HUES6 (cell line): ENCODE results near the gene UBXN6.

Experiments
- H3K27ac ChIP-seq: 2 replicates; pipeline ENCODE4 v1.7.0; 2013; ENCODE audit warnings: low read depth, mild to moderate bottlenecking, low read length, inconsistent platforms
- H3K27me3 ChIP-seq: 2 replicates; pipeline ENCODE4 v1.6.1; 2013; ENCODE audit warnings: low read length; ENCODE audit not compliant: control insufficient read depth, insufficient read depth
- H3K36me3 ChIP-seq: 2 replicates; pipeline ENCODE4 v1.6.1; 2013; ENCODE audit warnings: low read length; ENCODE audit not compliant: control insufficient read depth, insufficient read depth
- H3K4me1 ChIP-seq: 2 replicates; pipeline ENCODE4 v1.6.1; 2013; ENCODE audit warnings: low read length; ENCODE audit not compliant: control insufficient read depth, insufficient read depth
- H3K4me3 ChIP-seq: 2 replicates; pipeline ENCODE4 v1.5.1; 2013; ENCODE audit warnings: low read depth, low read length
- H3K9ac ChIP-seq: one replicate; pipeline ENCODE4 v1.6.1; 2013; ENCODE audit warnings: mild to moderate bottlenecking, low read length
- H3K9me3 ChIP-seq: 2 replicates; pipeline ENCODE4 v1.6.1; 2013; ENCODE audit warnings: low read depth, low read length; ENCODE audit not compliant: control insufficient read depth, insufficient read depth

The UBXN6 gene

GRCh38 chr19:4414800-4415321 is 42.7 kb downstream of the UBXN6 start:
- H3K36me3 ChIP-seq: peaks cover 91% of the 10 kb centered on the region
- H3K4me1 ChIP-seq: peaks cover 22% of the 10 kb centered on the region
- peak overlapping the region; percentile 52 for H3K27ac ChIP-seq
- no peak overlapping the region for H3K9ac ChIP-seq
- no peak overlapping the region for H3K4me3 ChIP-seq
- H3K9me3 ChIP-seq: no peaks in the 10 kb centered on the region
- H3K27me3 ChIP-seq: no peaks in the 10 kb centered on the region

- Histone ChIP-seq H3K27ac (peak overlapping the region; percentile 52; the same call in 1 of the 2 replicates), H3K9ac (no peak overlapping the region), H3K36me3 (peaks cover 92% of the 10 kb centered on the region), H3K9me3 (no peaks in the 10 kb centered on the region), H3K4me1 (peaks cover 28% of the 10 kb centered on the region), H3K4me3 (no peak overlapping the region), H3K27me3 (no peaks in the 10 kb centered on the region)
Observed at GRCh38 chr19:4414144-4414799, 43.3 kb downstream of the UBXN6 start.

- Histone ChIP-seq H3K27ac (no peak overlapping the region; the same call in none of the 2 replicates), H3K36me3 (peaks cover 87% of the 10 kb centered on the region), H3K4me3 (no peak overlapping the region), H3K27me3 (no peaks in the 10 kb centered on the region), H3K4me1 (peaks cover 34% of the 10 kb centered on the region), H3K9ac (no peak overlapping the region), H3K9me3 (no peaks in the 10 kb centered on the region)
Observed at GRCh38 chr19:4413588-4413987, 44.0 kb downstream of the UBXN6 start.

GRCh38 chr19:4409123-4409933 is 48.3 kb downstream of the UBXN6 start:
- peaks cover 38% of the 10 kb centered on the region for H3K4me1 ChIP-seq
- H3K27me3 ChIP-seq: no peaks in the 10 kb centered on the region
- peak overlapping the region; percentile 84 for H3K27ac ChIP-seq
- peak overlapping the region; percentile 21; the same call in 1 of the 2 replicates for H3K4me3 ChIP-seq
- H3K36me3 ChIP-seq: peaks cover 65% of the 10 kb centered on the region
- peak overlapping the region; percentile 87 for H3K9ac ChIP-seq
- no peaks in the 10 kb centered on the region for H3K9me3 ChIP-seq

GRCh38 chr19:4406626-4407025 is 51.0 kb downstream of the UBXN6 start:
- H3K27me3 ChIP-seq: no peaks in the 10 kb centered on the region
- peaks cover 41% of the 10 kb centered on the region for H3K36me3 ChIP-seq
- H3K9me3 ChIP-seq: no peaks in the 10 kb centered on the region
- H3K9ac ChIP-seq: no peak overlapping the region
- H3K27ac ChIP-seq: peak overlapping the region; percentile 71; the same call in 1 of the 2 replicates
- peaks cover 37% of the 10 kb centered on the region for H3K4me1 ChIP-seq
- no peak overlapping the region for H3K4me3 ChIP-seq

GRCh38 chr19:4405977-4406376 is 51.6 kb downstream of the UBXN6 start:
- Histone ChIP-seq H3K27ac (peak overlapping the region; percentile 12; the same call in 1 of the 2 replicates), H3K9me3 (no peaks in the 10 kb centered on the region), H3K27me3 (no peaks in the 10 kb centered on the region), H3K4me1 (peaks cover 37% of the 10 kb centered on the region), H3K36me3 (peaks cover 35% of the 10 kb centered on the region), H3K4me3 (no peak overlapping the region), H3K9ac (no peak overlapping the region)

- Histone ChIP-seq H3K27ac (peak overlapping the region; percentile 95), H3K36me3 (peaks cover 16% of the 10 kb centered on the region), H3K9me3 (no peaks in the 10 kb centered on the region), H3K4me1 (peaks cover 22% of the 10 kb centered on the region), H3K27me3 (no peaks in the 10 kb centered on the region), H3K4me3 (peak overlapping the region; percentile 89), H3K9ac (peak overlapping the region; percentile 98)
Observed at GRCh38 chr19:4403005-4403761, 54.4 kb downstream of the UBXN6 start.

- H3K4me3 ChIP-seq: peak within 1 kb of the TSS; percentile 89
- peak within 1 kb of the TSS; percentile 98 for H3K9ac ChIP-seq
- no peaks in the 10 kb centered on the region for H3K9me3 ChIP-seq
- H3K27me3 ChIP-seq: no peaks in the 10 kb centered on the region
- peak within 1 kb of the TSS; percentile 95 for H3K27ac ChIP-seq
- H3K4me1 ChIP-seq: peaks cover 22% of the 10 kb centered on the region
- H3K36me3 ChIP-seq: peaks cover 21% of the 10 kb centered on the region
Observed at GRCh38 chr19:4402171-4403004, 55.2 kb downstream of the UBXN6 start, which contains the start of gene CHAF1A. CHAF1A (plus strand) TSS chr19:4402640; CDS start chr19:4402763, 123 bp downstream.

GRCh38 chr19:4401769-4402170 is 55.8 kb downstream of the UBXN6 start:
- Histone ChIP-seq H3K36me3 (peaks cover 27% of the 10 kb centered on the region), H3K27ac (no peak overlapping the region; the same call in 1 of the 2 replicates), H3K9ac (peak overlapping the region; percentile 43), H3K9me3 (no peaks in the 10 kb centered on the region), H3K4me1 (peaks cover 22% of the 10 kb centered on the region), H3K4me3 (peak overlapping the region; percentile 52), H3K27me3 (no peaks in the 10 kb centered on the region)
